Activated CD8-positive, alpha-beta memory T cell treated with anti-CD3 and anti-CD28 coated beads for 4 hours (primary cell): Measurements from ENCODE around the gene IGF2BP2.

ENCODE experiments used
- DNase-seq, 2 donors: peaks; one replicate each; pipeline ENCODE4 v3.0.0-alpha.2; 2020; ENCODE audit warnings: low read depth in 2 of 2

The IGF2BP2 gene

GRCh38 chr3:185837414-185837813, 12.6 kb upstream of the IGF2BP2 start:
- no peak for DNase-seq

GRCh38 chr3:185831990-185832389, 7.1 kb upstream of the IGF2BP2 start:
- DNase-seq = no peak

- DNase-seq = no peak
Measured at GRCh38 chr3:185831195-185831594, 6.4 kb upstream of the IGF2BP2 start.

- DNase-seq = no peak
Measured at GRCh38 chr3:185830018-185830797, 5.4 kb upstream of the IGF2BP2 start.

- no peak for DNase-seq
Measured at GRCh38 chr3:185828755-185829154, 3.9 kb upstream of the IGF2BP2 start.

GRCh38 chr3:185827595-185828344, 2.9 kb upstream of the IGF2BP2 start:
- no peak for DNase-seq

GRCh38 chr3:185825639-185826481, 1.0 kb upstream of the IGF2BP2 start:
- DNase-seq = no peak

GRCh38 chr3:185824051-185825005, 514 bp downstream of the IGF2BP2 start:
- DNase-seq = no peak

- no peak for DNase-seq
Measured at GRCh38 chr3:185823078-185824044, 1.5 kb downstream of the IGF2BP2 start.

- DNase-seq = no peak
Measured at GRCh38 chr3:185822221-185823000, 2.4 kb downstream of the IGF2BP2 start.

- no peak for DNase-seq
Measured at GRCh38 chr3:185820973-185821758, 3.7 kb downstream of the IGF2BP2 start.

GRCh38 chr3:185818267-185818875, 6.5 kb downstream of the IGF2BP2 start:
- DNase-seq = no peak

GRCh38 chr3:185815391-185816282, 9.2 kb downstream of the IGF2BP2 start:
- DNase-seq = no peak

GRCh38 chr3:185813691-185814215, 11.1 kb downstream of the IGF2BP2 start:
- no peak for DNase-seq

GRCh38 chr3:185813205-185813604, 11.6 kb downstream of the IGF2BP2 start:
- DNase-seq = no peak

- no peak for DNase-seq
Measured at GRCh38 chr3:185807445-185808068, 17.3 kb downstream of the IGF2BP2 start.
